OCI-LY3 (cell line): ENCODE data around the gene CRHR2.

Experiments
- H2AFZ ChIP-seq: fragments of 200-600, 300-600 bp; shearing (Covaris generic); 2 replicates; pipeline ENCODE4 v1.6.0; 2014; ENCODE audit warnings: antibody characterized with exemption, low read depth, low read length
- H3K27ac ChIP-seq: fragments of 200-600, 300-600 bp; sonication (generic); 2 replicates; pipeline ENCODE4 v1.5.1; 2014; ENCODE audit warnings: mild to moderate bottlenecking, low read length, moderate library complexity, mixed read lengths
- H3K27me3 ChIP-seq: fragments of 200-600, 300-600 bp; sonication (generic); 2 replicates; pipeline ENCODE4 v1.6.1; 2014; ENCODE audit warnings: low read depth, low read length, mixed read lengths
- H3K36me3 ChIP-seq: fragments of 200-600, 300-600 bp; sonication (generic); replicated peaks from 2 replicates; pipeline ENCODE3; 2014; ENCODE audit warnings: low read depth, low read length, mixed read lengths
- H3K4me1 ChIP-seq: fragments of 300-600, 200-600 bp; sonication (generic); 2 replicates; pipeline ENCODE4 v1.6.1; 2014; ENCODE audit warnings: low read length, mixed read lengths
- H3K4me2 ChIP-seq: fragments of 200-600, 300-600 bp; sonication (generic); 2 replicates; pipeline ENCODE4 v1.6.1; 2014; ENCODE audit warnings: low read length, mixed read lengths
- H3K4me3 ChIP-seq: fragments of 300-600, 200-600 bp; sonication (generic); 2 replicates; pipeline ENCODE4 v1.5.1; 2014; ENCODE audit warnings: antibody characterized with exemption, mild to moderate bottlenecking, low read length, moderate library complexity
- H3K79me2 ChIP-seq: fragments of 300-600, 200-600 bp; shearing (Covaris generic); 2 replicates; pipeline ENCODE4 v1.6.1; 2014; ENCODE audit warnings: mild to moderate bottlenecking, low read length, mixed read lengths
- H3K9ac ChIP-seq: fragments of 300-600, 200-600 bp; shearing (Covaris generic); 2 replicates; pipeline ENCODE4 v1.6.0; 2014; ENCODE audit warnings: mild to moderate bottlenecking, low read length, moderate library complexity
- H3K9me3 ChIP-seq: fragments of 200-600, 300-600 bp; shearing (Covaris generic); 2 replicates; pipeline ENCODE4 v1.6.1; 2014; ENCODE audit warnings: low read length, mixed read lengths; ENCODE audit not compliant: insufficient read depth
- H4K20me1 ChIP-seq: fragments of 200-600, 300-600 bp; sonication (generic); 2 replicates; pipeline ENCODE4 v1.6.1; 2016; ENCODE audit warnings: low read length, mixed read lengths; ENCODE audit not compliant: insufficient read depth
- CTCF ChIP-seq: fragments of 200-600, 300-600 bp; sonication (generic); IDR thresholded peaks from 2 replicates; pipeline ENCODE4 v1.5.1; 2014; ENCODE audit warnings: antibody characterized with exemption, low read length, low read depth
- EZH2phosphoT487 ChIP-seq: fragments of 200-600 bp; shearing (Covaris generic); IDR thresholded peaks from 2 replicates; pipeline ENCODE4 v1.6.1; 2018; ENCODE audit warnings: antibody characterized with exemption, mixed run types, low read depth

The CRHR2 gene

DNA sequence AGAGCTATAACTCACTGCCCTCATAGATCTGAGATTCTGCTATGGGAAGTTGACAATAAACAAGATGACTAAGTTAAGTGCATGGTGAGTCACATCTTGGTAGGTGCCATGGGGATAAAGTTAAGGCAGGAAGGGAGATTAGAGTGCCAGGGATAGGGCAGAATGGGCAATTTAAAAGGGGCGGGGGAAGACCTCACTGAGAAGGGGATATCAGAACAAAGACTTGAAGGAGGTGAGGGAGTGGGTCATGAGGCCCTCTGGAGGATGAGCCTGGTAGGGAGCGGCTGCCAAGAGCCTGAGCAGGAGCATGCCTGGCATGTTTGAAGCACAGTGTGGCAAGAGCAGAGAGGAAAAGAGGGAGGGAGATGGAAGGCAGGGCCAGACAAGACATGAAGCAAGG, 34.9 kb upstream of the CRHR2 start:
- Histone ChIP-seq H3K79me2 (no peaks in the 10 kb centered on the region), H3K4me2 (no peak overlapping the region), H2AFZ (no peak overlapping the region), H3K27ac (no peak overlapping the region), H3K27me3 (no peaks in the 10 kb centered on the region), H4K20me1 (no peaks in the 10 kb centered on the region), H3K4me3 (no peak overlapping the region), H3K9me3 (no peaks in the 10 kb centered on the region), H3K36me3 (no peaks in the 10 kb centered on the region), H3K9ac (no peak overlapping the region), H3K4me1 (no peaks in the 10 kb centered on the region)
- TF ChIP-seq CTCF (no peak), EZH2phosphoT487 (no peak)

DNA sequence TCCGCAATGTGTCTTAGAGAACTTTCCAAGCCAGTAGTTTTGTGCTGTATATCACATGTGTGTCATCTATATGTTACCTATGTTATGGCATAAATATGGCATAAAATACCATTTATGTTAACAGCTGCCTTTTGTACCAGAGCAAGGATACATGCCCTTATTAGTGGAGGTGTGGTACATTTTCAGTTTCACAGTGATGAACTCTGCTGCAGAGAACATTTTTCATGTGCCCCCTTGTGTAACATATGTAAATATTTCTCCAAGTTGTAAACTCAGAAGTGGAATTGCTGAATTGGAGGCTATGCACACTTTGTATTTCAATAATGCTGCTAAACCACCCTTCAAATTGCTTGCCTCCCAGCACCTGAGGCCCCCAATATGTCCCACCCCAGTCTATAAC, 31.9 kb upstream of the CRHR2 start:
- H3K27me3 ChIP-seq = no peaks in the 10 kb centered on the region
- H3K4me1 ChIP-seq = no peaks in the 10 kb centered on the region
- H3K4me3 ChIP-seq = no peak overlapping the region
- H2AFZ ChIP-seq = no peak overlapping the region
- H3K4me2 ChIP-seq = no peak overlapping the region
- TF ChIP-seq CTCF (no peak), EZH2phosphoT487 (no peak)
- H3K9ac ChIP-seq = no peak overlapping the region
- H3K27ac ChIP-seq = no peak overlapping the region
- H4K20me1 ChIP-seq = no peaks in the 10 kb centered on the region
- no peaks in the 10 kb centered on the region for H3K9me3 ChIP-seq
- no peaks in the 10 kb centered on the region for H3K79me2 ChIP-seq
- no peaks in the 10 kb centered on the region for H3K36me3 ChIP-seq

DNA sequence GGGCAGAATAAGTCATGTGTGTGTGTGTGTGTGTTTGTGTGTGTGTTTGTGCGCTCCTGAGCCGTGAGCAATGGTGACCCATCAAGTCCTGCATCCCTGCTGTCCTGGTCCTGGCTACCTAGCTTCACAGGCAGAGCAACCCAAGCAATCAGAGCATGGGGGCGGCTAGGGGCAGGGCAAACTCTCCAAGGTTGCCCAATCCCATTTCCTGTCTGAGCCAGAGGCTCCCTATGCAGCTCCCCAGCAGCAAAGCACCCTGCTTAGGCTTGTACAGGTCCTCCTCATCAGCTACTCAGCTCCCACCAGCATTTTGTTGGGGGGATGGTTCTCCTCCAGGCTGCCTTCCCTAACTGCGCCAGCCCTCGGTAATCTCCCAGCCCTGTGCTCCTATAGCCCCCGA, 31.1 kb upstream of the CRHR2 start:
- Histone ChIP-seq H4K20me1 (no peaks in the 10 kb centered on the region), H3K27me3 (no peaks in the 10 kb centered on the region), H2AFZ (no peak overlapping the region), H3K4me2 (no peak overlapping the region), H3K4me3 (no peak overlapping the region), H3K9me3 (no peaks in the 10 kb centered on the region), H3K79me2 (no peaks in the 10 kb centered on the region), H3K36me3 (no peaks in the 10 kb centered on the region), H3K27ac (no peak overlapping the region), H3K9ac (no peak overlapping the region), H3K4me1 (no peaks in the 10 kb centered on the region)
- no peak for TF ChIP-seq CTCF
- no peak for TF ChIP-seq EZH2phosphoT487

DNA sequence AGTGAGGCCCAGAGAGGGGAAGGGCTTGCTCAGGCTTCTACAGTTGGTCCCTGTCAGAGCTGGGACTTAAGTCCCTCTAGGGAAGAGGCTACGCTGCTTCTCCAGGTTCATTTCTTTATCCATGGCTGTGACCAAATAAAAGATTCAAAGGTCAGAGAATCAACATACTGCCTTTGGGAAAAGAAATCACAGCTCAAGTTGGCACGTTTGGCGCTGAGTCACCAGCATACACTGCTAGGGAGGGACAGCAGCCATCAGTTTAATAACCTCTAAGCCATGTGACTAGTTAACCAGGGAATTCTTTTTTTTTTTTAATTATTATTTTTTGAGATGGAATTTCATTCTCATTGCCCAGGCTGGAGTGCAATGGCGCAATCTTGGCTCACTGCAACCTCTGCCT, 28.4 kb upstream of the CRHR2 start:
- Histone ChIP-seq H3K9me3 (no peaks in the 10 kb centered on the region), H3K27ac (no peak overlapping the region), H3K4me2 (no peak overlapping the region), H3K4me3 (no peak overlapping the region), H3K9ac (no peak overlapping the region), H3K79me2 (no peaks in the 10 kb centered on the region), H4K20me1 (no peaks in the 10 kb centered on the region), H3K4me1 (no peaks in the 10 kb centered on the region), H2AFZ (no peak overlapping the region), H3K27me3 (no peaks in the 10 kb centered on the region), H3K36me3 (no peaks in the 10 kb centered on the region)
- no peak for TF ChIP-seq CTCF
- no peak for TF ChIP-seq EZH2phosphoT487
